Osteoblast (primary cell): ENCODE results near the gene HAX1. TPM values are rescaled to one million over a fixed set of nuclear protein-coding genes. Genes with fewer than 3 reads are reported as not detected.

ENCODE experiments used
- DNase-seq: peaks from one replicate; pipeline ENCODE4 v3.0.0; 2011; ENCODE audit warnings: low spot score, mixed read lengths; ENCODE audit not compliant: insufficient read length; ENCODE audit errors: missing footprints
- H2AFZ ChIP-seq: 2 replicates; pipeline ENCODE4 v1.6.0; 2011; ENCODE audit warnings: mild to moderate bottlenecking, low read length
- H3K27ac ChIP-seq: 2 replicates; pipeline ENCODE4 v1.5.1; 2011; ENCODE audit warnings: mild to moderate bottlenecking, low read depth, low read length, moderate library complexity
- H3K27me3 ChIP-seq: 2 replicates; pipeline ENCODE4 v1.6.0; 2012; ENCODE audit warnings: mild to moderate bottlenecking, control low read depth, inconsistent platforms, low read length, moderate library complexity; ENCODE audit not compliant: insufficient read depth
- H3K36me3 ChIP-seq: 2 replicates; pipeline ENCODE4 v1.5.1; 2011; ENCODE audit warnings: mild to moderate bottlenecking, low read length, control low read depth, moderate library complexity; ENCODE audit not compliant: insufficient read depth
- H3K4me1 ChIP-seq: 2 replicates; pipeline ENCODE4 v1.5.1; 2011; ENCODE audit warnings: mild to moderate bottlenecking, low read length, control low read depth, moderate library complexity; ENCODE audit not compliant: insufficient read depth
- H3K4me2 ChIP-seq: 2 replicates; pipeline ENCODE4 v1.6.0; 2011; ENCODE audit warnings: mild to moderate bottlenecking, low read length; ENCODE audit not compliant: insufficient read depth
- H3K4me3 ChIP-seq: fragments of 200-600 bp; sonication (generic); 3 replicates; pipeline ENCODE4 v1.5.1; 2012; ENCODE audit warnings: mild to moderate bottlenecking, low read length, inconsistent platforms; ENCODE audit not compliant: insufficient read depth
- H3K79me2 ChIP-seq: 2 replicates; pipeline ENCODE4 v1.6.0; 2012; ENCODE audit warnings: mild to moderate bottlenecking, low read length, control low read depth, inconsistent platforms; ENCODE audit not compliant: insufficient read depth
- H3K9me3 ChIP-seq: 2 replicates; pipeline ENCODE4 v1.5.1; 2011; ENCODE audit warnings: low read depth, low read length, control low read depth
- H4K20me1 ChIP-seq: 2 replicates; pipeline ENCODE4 v1.6.0; 2012; ENCODE audit warnings: mild to moderate bottlenecking, low read length, control low read depth; ENCODE audit not compliant: insufficient read depth
- total RNA-seq: library from RNA; depleted of rRNA; stranded (reverse); fragments of >200 nt; gene quantifications from 2 replicates; pipeline ENCODE4 v1.2.3, GENCODE V29; 2012
- TF ChIP-seq, protein P1 (sequence below): IDR thresholded peaks from 2 replicates; pipeline ENCODE4 v1.5.1; 2011; ENCODE audit warnings: mild to moderate bottlenecking, low read depth, low read length, moderate library complexity; ENCODE audit errors: extremely low read depth

Gene HAX1
- total RNA-seq, 1 donor, result 152 TPM

DNA sequence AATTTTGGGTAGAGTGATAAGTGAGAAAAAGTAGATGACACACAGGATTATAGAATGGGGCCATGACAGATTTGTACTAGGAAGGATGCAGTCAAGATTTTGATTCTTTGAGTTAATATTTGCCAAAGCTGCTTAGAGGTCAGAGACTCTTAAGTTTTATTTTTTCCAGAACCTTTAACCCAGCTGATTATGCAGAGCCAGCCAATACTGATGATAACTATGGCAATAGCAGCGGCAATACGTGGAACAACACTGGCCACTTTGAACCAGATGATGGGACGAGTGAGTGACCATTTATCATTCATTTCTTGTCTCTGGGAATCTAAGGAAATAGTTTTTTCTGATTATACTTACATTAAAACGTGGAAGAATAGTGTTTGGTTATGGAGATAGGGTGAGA, 35.6 kb upstream of the HAX1 start:
- no peak for DNase-seq
- no peak overlapping the region for H3K4me3 ChIP-seq
- no peak overlapping the region for H3K27ac ChIP-seq
- H2AFZ ChIP-seq, result no peak overlapping the region
- H3K4me1 ChIP-seq, result no peaks in the 10 kb centered on the region
- H4K20me1 ChIP-seq, result peaks cover 44% of the 10 kb centered on the region
- no peaks in the 10 kb centered on the region for H3K27me3 ChIP-seq
- H3K79me2 ChIP-seq, result peaks cover 91% of the 10 kb centered on the region
- TF ChIP-seq, protein P1, sequence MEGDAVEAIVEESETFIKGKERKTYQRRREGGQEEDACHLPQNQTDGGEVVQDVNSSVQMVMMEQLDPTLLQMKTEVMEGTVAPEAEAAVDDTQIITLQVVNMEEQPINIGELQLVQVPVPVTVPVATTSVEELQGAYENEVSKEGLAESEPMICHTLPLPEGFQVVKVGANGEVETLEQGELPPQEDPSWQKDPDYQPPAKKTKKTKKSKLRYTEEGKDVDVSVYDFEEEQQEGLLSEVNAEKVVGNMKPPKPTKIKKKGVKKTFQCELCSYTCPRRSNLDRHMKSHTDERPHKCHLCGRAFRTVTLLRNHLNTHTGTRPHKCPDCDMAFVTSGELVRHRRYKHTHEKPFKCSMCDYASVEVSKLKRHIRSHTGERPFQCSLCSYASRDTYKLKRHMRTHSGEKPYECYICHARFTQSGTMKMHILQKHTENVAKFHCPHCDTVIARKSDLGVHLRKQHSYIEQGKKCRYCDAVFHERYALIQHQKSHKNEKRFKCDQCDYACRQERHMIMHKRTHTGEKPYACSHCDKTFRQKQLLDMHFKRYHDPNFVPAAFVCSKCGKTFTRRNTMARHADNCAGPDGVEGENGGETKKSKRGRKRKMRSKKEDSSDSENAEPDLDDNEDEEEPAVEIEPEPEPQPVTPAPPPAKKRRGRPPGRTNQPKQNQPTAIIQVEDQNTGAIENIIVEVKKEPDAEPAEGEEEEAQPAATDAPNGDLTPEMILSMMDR, result no peak
- H3K36me3 ChIP-seq, result peaks cover 75% of the 10 kb centered on the region
- H3K9me3 ChIP-seq, result no peaks in the 10 kb centered on the region
- no peak overlapping the region for H3K4me2 ChIP-seq

DNA sequence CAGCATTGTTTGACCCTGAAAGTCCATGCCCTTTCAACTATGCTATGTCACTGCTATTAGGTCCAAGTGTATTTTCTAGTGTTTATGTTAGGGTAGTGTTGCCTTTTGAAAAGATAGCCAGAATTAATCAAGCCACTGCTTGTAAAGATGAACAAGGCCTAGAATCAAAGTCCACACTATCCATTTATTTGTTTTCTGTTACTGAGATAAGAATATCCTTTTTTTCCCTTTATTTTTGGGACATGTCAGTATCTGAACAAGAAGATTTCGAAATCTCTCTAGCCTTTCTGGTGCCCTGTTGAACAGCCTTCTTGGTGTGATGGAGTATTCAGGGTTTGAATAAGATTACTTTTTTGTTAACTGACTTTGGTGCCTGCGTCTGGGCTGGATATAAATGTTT, 35.0 kb upstream of the HAX1 start:
- H3K27me3 ChIP-seq, result no peaks in the 10 kb centered on the region
- H2AFZ ChIP-seq, result no peak overlapping the region
- TF ChIP-seq, protein P1, result no peak
- no peak for DNase-seq
- peaks cover 88% of the 10 kb centered on the region for H3K79me2 ChIP-seq
- no peak overlapping the region for H3K4me2 ChIP-seq
- H3K4me1 ChIP-seq, result no peaks in the 10 kb centered on the region
- H4K20me1 ChIP-seq, result peaks cover 45% of the 10 kb centered on the region
- H3K4me3 ChIP-seq, result no peak overlapping the region
- no peaks in the 10 kb centered on the region for H3K9me3 ChIP-seq
- H3K27ac ChIP-seq, result no peak overlapping the region
- peaks cover 76% of the 10 kb centered on the region for H3K36me3 ChIP-seq

DNA sequence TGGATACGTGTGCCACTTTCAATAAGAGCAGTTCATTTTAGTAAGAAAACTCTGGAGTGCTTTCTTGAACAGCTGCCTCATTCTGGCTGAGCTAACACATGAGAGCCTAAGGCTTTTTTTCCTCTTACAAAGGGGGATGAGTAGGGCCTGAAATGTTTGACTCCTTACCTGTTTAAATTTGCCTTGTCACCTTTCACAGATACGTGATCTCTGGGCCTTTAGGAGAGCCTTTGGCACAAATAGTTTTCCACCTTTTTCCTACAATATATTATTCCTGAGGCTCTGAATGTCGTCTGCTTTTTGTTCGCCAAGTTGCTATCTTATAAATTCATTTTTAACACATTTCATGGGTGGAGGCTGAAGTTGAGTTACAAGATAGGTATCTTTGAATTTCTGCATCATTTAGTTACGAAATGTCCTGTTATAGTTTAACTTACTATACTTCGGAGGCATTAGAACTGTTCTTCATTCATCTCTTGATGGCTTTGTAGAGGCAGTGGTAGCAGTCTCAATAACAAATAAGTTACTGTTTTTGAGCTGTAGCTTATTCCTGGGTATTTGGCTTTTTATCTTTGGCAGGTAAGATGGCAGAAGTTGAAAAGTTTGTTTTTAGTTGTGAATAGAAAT, 34.4 kb upstream of the HAX1 start:
- peaks cover 48% of the 10 kb centered on the region for H4K20me1 ChIP-seq
- H2AFZ ChIP-seq, result no peak overlapping the region
- TF ChIP-seq, protein P1, result no peak
- no peak overlapping the region for H3K4me2 ChIP-seq
- no peaks in the 10 kb centered on the region for H3K27me3 ChIP-seq
- H3K4me3 ChIP-seq, result no peak overlapping the region
- no peak for DNase-seq
- H3K9me3 ChIP-seq, result no peaks in the 10 kb centered on the region
- peaks cover 85% of the 10 kb centered on the region for H3K79me2 ChIP-seq
- no peak overlapping the region for H3K27ac ChIP-seq
- no peaks in the 10 kb centered on the region for H3K4me1 ChIP-seq
- peaks cover 75% of the 10 kb centered on the region for H3K36me3 ChIP-seq

- H3K27me3 ChIP-seq, result no peaks in the 10 kb centered on the region
- no peaks in the 10 kb centered on the region for H3K9me3 ChIP-seq
- H3K4me1 ChIP-seq, result no peaks in the 10 kb centered on the region
- no peak overlapping the region for H3K4me3 ChIP-seq
- H3K36me3 ChIP-seq, result peaks cover 82% of the 10 kb centered on the region
- peaks cover 49% of the 10 kb centered on the region for H4K20me1 ChIP-seq
- H3K27ac ChIP-seq, result no peak overlapping the region
- TF ChIP-seq, protein P1, result no peak
- peaks cover 82% of the 10 kb centered on the region for H3K79me2 ChIP-seq
- H2AFZ ChIP-seq, result no peak overlapping the region
- no peak overlapping the region for H3K4me2 ChIP-seq
- no peak for DNase-seq
These were observed 32.9 kb upstream of the HAX1 start for GRCh38 chr1:154239491-154239890.
